Activated CD8-positive, alpha-beta memory T cell treated with anti-CD3 and anti-CD28 coated beads, Interleukin-2, amount 50 U/mL, for 1 hour (primary cell): Measurements from ENCODE around the gene GAN.
"Not testable (repeated sequence)": the region's sequence is repeated elsewhere in the genome, so short reads cannot be mapped to it uniquely, and the experiment has no call there.

Experiments
- DNase-seq: peaks from one replicate; pipeline ENCODE4 v3.0.0-alpha.2; 2020; ENCODE audit errors: extremely low read depth

GAN gene

DNA sequence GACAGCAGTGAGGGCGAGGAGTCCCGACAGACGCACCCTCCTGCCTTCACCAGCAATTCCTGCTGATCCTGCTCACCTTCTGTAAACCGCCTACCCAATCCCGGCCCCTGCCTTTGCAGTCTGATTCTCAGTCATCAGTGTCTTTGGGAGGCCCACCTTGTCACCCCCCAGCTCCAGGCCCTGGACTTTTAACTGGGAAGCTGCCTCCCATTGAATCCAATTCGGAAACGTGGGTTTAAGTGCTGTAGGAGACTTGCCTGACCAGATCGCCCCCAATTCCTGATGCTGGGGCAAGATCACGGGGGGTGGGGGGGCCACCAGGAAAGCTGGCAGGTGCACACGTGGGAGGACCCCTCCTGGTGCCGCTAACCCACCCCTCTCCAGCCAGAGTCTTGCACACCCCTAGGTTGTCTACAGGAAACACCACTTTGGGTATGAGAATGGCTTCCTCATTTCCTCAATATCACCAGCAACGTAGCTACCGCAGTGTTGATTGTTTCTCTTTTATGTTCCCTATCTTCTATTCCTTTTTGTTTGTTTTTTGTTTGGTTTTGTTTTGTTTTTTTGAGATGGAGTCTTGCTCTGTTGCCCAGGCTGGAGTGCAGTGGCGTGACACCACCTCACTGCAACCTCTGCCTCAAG, 83.2 kb downstream of the GAN start:
- no peak for DNase-seq

DNA sequence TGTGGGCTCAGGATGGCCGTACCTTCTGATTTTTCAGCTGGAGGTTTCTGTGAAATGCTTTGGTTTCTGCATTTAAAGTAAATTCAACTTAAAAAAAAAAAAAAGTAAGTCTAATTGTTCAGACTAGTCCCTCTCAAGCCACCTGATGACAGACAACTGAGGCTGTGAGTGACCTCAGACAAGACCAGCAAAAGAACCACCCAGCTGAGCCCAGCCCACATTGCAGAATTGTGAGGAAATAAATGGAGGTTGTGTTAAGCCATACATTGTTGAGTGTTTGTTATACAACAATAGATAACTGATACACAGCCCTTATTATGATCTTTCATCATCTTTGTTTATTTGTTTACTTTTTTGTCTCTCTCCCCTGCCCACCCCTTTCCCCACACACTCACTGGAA, 85.1 kb downstream of the GAN start:
- no peak for DNase-seq

DNA sequence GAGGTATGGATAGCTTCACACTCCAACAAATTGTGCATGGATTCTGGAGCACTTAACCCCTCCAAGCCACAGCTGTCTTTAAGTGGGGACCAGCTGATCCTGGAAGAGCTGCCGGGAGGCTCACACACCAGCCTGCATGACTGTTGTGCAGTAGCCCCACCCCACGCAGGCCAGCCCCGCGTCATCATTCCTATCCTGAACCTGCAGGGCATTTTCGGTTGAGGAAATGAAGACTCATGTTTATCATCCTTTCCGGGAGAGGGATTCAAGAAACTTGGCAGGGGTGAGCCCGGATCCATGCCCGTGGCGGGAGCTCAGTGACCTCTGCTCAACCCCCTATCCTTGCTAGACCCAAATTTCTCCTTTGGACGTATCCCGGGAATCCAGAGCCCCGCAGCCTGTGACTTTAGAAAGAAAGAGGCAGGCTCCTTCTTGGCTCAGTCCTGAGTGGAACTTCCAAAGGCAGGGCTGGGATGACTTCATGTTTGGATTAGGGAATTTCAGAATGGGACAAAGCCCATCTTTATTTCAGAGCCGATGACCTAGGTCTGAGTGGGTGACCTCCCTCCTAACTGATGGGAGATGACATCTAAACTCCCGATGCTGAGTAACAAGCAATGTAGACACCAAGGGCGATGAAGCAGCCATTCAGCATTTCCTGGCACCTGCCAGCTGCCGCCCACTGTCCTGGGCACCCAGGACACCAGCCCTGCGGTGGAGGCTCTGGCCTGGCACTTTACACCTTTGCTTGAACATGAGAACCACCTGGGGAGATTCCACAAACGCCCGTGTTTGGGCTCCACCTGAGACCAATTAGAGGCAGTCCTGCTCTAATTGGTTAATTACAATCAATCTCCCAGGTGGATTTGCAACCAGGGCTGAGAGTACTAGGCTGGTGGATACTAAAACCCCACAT, 86.5 kb downstream of the GAN start:
- DNase-seq = no peak

DNA sequence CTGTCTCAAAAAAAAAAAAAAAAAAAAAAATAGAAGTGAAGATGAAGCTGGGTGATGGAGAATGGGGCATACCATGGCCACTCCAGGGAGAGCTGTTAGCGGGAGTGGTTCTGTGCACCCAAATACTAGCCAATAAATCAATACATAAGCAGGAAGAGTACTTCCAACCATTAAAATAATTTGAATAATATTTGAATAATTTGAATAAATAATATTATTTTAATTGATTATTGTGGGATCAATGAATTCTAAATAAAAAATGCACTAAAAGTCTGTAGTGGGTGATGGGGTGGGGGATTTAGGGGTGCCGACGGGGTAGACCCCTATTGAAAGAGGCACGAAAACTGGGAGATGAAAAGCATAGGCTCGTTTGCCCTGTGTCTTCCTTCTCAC, 88.4 kb downstream of the GAN start:
- DNase-seq = no peak

DNA sequence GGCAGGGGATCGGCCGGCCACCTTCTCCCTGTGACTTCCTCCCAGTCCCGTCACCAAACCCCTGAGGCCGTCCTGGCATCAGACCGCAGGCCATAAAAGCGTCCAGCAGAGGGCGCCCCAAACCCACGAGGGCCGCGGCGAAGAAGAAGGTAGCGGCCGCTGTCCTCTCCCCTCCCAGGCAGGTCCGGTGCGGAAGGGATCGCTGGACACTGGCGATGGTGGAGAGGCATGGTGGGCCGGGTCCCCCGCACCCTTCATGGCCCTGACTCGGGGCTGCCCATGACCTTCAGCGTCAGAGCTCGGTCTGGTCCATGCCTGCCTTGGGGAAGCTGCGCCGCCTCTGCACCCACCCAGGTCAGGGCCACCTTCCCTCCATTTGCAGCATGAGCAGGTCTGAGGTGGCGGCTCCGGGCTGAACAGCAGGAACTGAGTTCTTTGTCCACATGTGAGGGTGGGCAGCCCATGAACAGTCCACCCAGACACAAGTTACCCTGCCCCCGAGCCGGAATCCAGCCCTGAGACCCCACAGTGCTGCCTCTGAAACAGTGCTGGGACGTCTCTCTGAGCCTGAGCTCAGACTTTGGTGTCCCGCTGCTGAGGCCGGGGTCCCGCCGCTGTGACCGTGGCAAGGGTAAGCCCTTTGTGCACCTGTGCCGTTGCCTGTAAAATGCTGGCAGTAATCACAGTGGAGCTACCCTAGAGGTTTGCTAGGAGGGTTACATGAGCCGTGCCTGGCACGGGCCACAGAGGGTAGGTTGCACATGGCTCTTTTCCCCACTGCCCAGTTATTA, 89.0 kb downstream of the GAN start:
- DNase-seq = peak; percentile 41

DNA sequence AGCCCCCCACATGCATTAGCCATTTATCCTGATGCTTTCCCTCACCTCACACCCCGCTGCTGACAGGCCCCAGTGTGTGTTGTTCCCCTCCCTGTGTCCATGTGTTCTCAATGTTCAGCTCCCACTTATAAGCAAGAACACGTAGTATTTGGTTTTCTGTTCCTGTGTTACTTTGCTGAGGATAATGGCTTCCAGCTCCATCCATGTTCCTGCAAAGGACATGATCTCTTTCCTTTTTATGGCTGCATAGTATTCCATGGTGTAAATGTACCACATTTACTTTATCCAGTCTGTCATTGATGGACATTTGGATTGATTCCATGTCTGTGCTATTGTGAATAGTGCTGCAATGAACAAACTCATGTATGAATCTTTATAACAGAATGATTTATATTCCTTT, 90.2 kb downstream of the GAN start:
- not testable (repeated sequence) for DNase-seq

DNA sequence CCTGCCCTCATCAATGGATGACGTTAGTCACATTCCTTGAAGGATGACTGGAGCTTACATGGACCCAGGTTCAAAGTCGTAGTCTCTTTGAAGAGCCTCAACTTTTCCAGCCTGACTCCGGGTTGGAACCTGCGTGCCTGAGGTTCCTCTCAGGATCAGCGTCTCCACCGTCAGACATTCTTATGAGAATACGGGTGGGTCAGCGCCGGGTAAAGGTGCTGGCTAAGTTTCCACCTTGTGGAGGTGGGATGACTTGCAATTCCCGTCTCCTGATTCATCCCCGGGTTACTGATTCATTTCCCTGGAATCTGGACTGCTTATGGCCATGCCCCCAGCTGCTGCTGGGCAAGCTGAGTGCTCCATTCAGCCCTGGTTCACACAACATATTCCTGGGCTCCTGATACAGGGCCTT, 90.9 kb downstream of the GAN start:
- DNase-seq = no peak

DNA sequence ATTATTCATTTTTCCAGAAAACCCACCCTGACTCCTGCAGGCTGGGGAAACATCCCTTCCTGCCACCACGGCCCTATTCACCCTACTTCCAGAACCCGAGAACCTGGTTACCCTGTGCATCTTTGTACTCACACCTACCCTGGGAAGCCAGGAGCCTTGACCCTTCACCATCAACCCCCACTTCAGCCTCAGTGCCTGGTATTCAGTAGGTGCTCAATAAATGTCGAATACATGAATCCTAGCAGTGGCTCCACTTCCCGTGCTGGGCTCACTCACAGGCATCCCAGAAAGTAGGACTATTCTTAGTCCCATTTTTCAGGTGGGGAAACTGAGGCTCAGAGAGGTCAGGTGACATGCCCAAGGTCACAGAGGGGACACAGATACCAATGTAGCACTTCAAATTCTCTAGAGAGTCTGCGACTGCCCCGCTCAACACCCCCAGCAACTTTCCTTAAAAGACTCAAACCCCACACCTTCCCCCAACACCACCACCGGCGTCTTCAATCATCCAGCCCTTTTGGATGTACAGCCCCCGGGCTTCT, 93.7 kb downstream of the GAN start:
- DNase-seq = no peak

DNA sequence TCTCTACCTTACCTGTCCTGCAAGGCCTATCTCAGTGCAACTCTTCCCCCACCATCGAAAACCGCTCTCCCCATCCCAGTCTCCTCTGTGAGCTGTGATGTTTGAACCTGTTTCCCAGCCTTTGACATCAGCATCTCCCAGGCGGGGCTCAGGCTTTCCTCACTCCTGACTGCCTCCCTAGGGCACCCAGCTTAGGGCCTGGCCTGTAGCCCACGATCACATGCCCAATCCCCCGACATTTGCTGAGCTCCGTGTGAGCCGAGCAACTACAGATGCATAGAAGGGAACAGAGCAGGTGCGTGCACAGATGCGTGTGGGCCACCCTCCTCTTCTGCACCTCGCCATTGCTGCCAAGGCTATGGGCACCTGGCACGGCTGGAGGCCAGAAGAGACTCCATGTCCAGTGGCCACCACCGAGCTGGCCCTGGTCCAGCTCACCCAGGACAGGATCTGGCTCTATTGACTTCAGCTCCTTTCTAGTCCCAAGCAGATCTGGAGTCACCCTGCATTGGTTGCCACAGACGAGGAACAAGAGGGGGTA, 94.3 kb downstream of the GAN start:
- DNase-seq = no peak

DNA sequence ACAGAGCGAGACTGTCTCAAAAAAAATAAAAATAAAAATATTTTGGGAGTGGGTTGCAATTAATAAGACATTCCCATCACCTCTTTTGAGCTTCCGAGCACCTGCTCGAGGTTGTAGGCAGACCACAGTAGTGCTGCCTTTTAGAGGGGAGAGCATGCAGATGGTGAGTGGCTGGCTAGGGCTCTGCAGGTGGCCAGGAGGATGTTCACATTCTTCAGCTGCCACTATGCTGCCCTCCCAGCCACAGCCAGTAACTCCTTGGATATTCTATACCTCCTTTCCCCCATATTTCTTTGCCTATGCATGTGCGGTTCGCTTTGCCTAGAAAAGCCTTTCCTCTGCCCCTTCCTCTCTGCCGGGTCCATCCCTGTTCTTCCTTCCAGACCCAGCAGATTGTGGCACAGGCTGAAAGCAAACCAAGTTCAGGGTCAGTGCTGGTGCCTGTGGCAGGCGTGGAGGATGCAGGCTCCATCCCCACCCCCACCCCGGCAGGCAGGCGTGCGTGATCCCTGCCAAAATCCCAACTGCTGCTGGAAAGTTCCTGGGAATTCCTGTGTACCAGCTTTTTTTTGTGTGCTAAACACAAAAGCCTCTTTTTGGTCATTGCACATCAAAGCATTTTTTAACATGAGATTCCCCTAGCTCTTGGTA, 96.0 kb downstream of the GAN start:
- DNase-seq = no peak

DNA sequence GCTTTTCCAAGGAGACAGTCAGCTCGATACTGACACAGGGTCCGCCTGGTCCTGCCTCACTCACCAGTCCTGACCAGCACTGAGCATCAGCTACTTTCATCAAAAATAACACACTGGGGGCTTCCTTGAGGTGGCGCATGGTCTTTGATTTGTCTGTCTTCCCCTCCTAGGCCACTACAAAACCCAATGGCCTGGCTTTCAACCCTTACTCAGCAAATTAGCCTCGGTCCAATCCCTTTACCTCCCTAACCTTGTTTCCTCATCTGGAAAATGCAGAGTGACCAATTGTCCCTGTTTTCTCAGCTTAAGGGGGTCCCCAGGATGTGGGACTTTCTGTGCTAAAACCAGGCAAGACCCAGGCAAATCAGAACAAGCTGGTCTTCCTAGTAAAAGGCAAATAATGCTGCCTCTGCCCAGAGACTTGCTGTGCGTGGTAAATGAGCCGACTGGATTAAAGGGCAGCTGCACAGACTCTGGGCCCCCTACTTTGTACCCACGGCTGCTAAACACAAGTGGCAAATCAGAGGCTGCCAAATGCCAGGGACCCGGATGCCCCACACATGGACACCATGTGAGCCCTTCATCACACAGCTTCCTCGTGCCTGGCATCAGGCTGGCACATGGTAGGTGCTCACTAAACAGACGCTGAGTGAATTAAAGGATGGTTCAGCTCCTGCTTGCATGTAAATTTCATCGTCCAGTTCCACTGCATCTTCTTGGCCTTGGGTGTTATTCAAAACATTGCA, 98.7 kb downstream of the GAN start:
- DNase-seq = no peak

DNA sequence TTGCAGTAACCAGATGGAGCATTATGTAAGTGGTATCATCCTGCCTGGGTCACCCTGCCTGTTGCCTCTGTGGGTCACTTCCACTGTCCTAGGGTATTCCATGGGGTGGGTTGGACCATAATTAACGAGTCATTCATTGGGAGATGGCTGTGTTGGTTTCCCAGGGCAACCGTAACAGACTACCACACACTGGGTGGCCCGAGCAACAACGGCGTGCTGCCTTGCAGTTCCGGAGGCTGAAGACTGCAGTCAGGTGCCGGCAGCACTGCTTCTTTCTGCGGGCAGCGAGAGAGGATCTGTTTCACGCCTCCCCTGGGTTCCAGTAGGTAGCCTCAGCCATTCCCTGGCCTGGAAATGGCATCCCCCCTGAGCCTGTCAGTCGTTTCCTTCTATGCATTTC, 101.0 kb downstream of the GAN start:
- no peak for DNase-seq

DNA sequence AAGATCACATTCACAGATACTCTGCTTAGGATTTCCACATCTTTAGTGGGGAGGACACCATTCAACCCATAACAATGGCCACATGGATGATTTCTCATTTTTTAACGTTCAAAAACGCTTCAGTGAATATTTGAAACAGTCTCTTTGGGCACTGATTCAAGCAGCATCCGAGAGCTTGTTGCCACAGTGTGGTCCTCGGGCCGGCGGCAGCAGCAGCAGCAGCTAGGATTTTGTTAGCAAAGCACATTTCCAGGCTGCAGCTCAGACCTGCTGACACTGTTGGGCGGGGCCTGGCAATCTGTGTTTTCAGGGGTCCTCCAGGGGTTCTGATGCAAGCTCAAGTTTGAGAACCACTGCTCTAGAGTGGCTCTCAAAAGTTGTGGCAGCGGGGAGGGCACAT, 102.0 kb downstream of the GAN start:
- DNase-seq = no peak

DNA sequence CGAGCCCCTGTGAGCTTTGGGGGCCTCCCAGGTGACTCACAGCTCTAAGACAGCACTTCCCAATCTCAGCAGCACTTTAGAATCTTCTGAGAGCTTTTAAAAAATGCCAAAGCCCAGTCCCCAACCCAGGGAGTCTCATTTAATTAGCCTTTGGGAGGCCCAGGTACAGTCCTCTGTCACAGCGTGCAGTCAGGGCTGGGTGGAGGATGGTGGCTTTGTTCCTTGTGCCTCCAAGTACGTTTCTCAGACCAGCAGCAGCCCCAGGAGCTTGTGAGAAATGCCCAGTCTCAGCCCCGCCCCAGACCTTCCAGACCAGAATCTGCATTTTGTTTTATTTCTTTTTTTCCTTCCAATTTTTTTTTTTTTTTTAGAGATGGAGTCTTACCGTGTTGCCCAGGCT, 102.4 kb downstream of the GAN start:
- DNase-seq = no peak

DNA sequence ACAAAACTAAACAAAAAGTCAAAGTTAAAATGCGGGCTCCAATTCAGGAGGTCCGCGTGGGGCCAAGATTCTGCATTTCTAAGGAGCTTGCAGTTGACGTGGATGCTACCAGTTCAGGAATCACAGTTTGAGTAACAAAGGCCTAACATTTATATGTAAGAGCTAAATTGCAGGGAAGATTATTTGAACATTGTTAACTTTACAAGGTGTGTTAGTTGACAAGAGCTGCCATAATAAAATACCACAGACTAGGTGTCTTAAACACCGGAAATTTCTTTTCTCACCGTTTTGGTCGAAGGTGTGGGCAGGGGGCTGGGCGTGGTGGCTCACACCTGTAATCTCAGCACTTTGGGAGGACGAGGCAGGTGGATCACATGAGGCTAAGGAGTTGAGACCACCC, 105.0 kb downstream of the GAN start:
- no peak for DNase-seq

DNA sequence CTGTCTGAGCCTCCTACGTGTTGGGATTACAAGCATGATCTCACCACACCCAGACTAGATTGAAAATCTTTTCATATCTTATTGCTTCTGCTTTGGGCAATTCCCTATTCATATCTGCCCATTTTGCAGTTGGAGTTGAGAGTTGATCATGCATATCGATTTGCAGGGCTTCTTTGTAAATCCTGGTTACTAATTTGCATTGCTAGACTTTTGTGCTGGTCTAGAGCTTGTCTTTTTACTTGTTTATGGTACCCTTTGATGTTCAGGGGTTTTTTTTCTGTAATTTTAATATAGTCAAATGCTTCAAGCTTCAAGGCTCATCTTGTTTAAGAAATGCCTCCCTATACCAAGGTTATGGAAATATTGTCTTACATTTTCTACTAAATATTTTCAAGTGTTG, 106.4 kb downstream of the GAN start:
- DNase-seq = no peak

DNA sequence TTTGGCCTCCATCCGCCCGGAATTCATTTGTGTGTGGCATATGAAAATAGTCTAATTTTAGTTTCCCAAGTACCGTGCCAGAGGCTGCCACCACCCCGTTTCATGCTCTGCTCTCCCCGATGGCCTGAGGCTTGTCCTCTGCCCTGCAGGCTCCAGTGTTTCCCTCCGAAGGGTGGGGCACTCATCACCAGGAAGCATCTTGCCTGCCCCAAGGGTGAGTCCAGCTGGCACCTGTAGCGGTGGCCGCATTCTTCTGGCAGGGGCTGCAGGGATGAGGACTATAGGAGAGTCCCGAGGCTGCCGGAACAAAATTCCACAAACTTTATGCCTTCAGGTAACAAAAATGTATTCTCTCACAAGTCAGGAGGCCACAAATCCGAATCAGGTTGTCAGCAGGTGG, 106.8 kb downstream of the GAN start:
- DNase-seq = no peak

DNA sequence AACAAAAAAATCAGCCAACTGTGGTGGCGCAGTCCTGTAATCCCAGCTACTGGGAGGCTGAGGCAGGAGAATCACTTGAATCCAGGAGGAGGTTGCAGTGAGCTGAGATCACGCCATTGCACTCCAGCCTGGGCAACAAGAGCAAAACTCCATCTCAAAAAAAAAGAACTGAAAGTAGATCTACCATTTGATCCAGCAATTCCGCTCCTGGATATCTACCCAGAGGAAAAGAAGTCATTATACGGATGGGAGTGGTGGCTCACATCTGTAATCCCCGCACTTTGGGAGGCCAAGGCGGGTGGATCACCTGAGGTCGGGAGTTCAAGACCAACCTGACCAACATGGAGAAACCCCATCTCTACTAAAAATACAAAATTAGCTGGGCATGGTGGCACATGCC, 107.4 kb downstream of the GAN start:
- DNase-seq = not testable (repeated sequence)

DNA sequence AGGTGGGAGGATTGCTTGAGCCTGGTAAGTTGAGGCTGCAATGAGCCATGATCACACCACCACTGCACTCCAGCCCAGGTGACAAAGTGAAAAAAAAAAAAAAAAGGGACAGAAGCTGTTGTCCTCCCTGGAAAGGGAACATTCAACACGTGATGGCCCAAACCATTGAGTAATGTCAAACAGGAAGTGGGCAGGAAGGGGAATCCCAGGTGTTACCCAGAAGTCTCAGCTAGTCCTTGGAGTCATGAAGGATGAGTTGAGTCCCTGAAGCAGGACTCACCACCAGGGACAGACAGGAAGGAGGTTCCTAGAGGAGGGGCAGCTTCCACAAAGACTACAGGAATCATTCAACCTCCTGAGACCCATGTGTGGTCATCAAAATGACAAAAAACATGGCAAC, 110.0 kb downstream of the GAN start:
- no peak for DNase-seq

DNA sequence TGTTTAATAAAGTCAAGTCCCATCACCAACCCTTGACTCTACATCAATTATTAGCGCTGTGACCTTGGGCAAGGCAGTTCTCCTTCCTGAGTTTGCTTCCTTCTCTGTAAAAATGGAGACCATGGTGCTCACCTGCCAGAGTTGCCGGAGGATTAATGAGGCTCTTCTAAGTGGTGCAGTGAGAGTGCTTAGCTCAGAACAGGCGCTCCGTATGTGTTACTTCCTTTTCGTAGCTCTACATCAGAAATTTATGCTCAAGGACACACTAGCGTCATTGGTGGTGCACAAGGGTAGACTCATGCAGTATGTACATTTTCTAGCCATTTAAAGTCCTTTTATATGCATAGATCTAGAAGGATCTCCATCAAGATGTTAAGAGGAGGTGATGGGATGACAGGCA, 112.5 kb downstream of the GAN start:
- no peak for DNase-seq

DNA sequence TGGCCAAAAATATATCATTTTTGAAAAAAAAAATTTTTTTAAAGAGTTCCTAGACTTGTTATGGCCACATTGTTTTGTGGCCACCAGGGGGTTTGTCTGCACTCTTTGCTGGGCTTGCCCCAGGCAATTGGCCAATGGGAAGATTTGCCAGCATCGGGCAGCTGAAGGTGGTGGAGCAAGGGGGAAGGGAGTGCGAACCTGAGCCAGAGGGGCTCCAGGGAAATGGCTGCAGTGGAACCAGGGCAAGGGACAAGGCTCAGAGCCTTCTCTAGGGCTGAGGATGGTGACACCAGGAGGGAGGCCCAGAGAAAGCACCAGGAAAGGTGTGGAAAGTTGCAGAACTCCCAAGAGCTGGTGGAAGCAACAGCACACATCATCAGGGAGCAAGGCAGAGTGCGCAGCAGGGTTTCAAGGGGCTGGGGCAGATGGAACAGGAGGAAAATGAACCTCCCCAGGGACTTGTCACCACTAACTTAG, 114.3 kb downstream of the GAN start:
- DNase-seq = no peak
